ENCODE measurements around the gene MT1F.

GRCh38 chr16:56628486-56629350, 29.0 kb upstream of the MT1F start:
- TF ChIP-seq POLR2A (IDR thresholded peaks at IDR 0.05; ENCODE audit: low read depth, low read length) (no peak), POLR2AphosphoS5 (IDR thresholded peaks at IDR 0.05; ENCODE audit: low read depth, low read length) (no peak), TAF1 (IDR thresholded peaks at IDR 0.05; ENCODE audit: borderline replicate concordance, low read depth, low read length) (no peak)
